Hindlimb muscle (tissue), 1 donor: ENCODE measurements around the gene KRT10. TPM values are rescaled to one million over a fixed set of nuclear protein-coding genes. Genes with fewer than 3 reads are reported as not detected.
"Not testable (repeated sequence)": the region's sequence is repeated elsewhere in the genome, so short reads cannot be mapped to it uniquely, and the experiment has no call there.

Experiments
- DNase-seq: peaks from one replicate; pipeline ENCODE4 v3.0.0-alpha.2; 2013
- polyA plus RNA-seq: library from polyadenylated mRNA; unstranded; fragments of 120-200 nt; gene quantifications from one replicate; pipeline ENCODE4 v1.2.1, GENCODE V29; 2013; ENCODE audit not compliant: insufficient read length

KRT10 gene
- 61.7 TPM for polyA plus RNA-seq

DNA sequence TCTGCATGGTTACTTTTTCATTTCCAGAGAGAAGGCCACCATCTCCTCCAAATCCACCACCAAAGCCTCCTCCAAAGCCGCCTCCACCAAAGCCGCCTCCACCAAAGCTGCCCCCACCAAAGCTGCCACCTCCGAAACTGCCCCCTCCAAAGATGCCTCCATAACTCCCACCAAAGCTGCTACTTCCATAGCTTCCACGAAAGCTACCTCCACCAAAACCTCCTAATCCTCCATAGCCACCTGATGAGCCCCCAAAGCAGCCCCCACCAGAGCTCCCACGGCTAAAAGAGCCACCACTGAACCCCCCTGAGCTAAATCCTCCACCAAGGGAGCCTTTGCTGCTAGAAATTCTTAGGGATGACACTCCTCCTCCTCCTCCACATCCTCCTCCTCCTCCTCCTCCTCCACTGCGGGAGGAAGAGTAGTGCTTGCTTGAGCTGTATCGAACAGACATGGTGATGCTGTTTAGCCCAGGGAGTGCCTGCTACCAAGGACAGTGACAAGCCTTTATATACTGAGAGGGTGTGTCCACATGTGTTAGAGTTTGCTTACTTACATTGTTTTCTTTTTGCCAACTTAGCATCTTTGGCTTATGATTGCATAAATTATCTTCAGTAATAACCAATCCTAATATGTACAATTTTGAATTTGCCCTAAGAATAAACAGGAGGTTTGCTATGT, at the start of gene KRT10:
TSS of gene KRT10 (minus strand) at position 483 of the 681 bp plus-strand sequence. CDS start at position 454, 29 bp downstream.
- no peak for DNase-seq

DNA sequence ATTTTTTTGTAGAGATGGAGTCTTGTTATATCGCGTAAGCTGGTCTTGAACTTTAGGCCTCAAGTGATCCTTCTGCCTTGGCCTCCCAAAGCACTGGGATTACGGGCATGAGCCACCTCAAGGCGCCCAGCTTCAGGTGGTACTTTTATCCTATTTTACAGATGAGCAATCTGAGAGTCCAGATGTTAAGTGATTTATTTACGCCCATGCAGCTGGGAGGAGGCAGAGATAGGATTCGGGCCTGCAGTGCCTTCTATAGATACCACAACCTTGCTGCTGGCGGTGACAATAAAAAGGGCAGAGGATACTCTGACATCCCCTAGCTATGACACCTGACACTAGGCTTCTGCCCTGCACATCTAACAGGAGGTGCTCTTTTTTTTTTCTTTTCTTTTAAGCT, 48.9 kb upstream of the KRT10 start:
- no peak for DNase-seq

DNA sequence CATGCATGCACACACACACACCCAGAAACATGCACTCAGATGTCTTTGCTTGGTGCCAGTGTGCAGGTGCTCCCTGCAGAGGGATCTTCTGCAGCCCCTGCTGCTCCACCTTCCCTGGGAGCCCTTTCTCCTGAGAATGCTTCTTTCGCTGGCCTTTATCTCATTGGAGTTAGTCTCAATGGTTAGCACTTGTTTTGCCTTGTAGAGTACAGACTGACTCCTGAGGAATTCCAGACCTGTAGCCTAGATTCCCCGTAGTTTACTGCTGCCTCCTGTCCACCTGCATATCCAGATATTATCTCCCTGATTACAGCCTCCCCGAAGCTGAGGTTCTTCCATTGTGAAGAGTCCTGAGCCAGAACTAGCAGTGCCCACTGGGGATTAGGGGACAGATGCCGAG, 47.7 kb upstream of the KRT10 start:
- DNase-seq: no peak

DNA sequence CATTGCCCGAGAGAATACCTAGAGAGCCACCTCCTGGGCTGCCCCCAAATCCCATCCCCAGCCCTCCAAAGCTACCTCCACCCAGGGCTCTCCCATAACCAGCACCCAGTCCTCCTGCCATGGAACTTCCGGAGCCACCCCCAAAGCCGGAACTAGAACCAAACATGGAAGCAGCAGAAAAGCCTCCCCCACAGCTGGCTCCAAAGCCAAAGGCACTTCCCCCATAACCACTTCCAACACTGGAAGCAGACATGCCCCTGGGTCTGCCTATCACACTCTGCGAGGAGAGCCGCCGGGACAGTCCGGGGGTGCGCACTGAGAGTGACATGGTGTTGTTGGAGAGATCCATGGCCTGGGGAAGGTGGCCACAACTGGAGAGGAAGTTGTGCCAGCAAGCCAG, 44.4 kb upstream of the KRT10 start, which contains the start of gene KRT12:
TSS of gene KRT12 (minus strand) at position 386 of the 400 bp plus-strand sequence. CDS start at position 349, 37 bp downstream.
- DNase-seq: no peak

DNA sequence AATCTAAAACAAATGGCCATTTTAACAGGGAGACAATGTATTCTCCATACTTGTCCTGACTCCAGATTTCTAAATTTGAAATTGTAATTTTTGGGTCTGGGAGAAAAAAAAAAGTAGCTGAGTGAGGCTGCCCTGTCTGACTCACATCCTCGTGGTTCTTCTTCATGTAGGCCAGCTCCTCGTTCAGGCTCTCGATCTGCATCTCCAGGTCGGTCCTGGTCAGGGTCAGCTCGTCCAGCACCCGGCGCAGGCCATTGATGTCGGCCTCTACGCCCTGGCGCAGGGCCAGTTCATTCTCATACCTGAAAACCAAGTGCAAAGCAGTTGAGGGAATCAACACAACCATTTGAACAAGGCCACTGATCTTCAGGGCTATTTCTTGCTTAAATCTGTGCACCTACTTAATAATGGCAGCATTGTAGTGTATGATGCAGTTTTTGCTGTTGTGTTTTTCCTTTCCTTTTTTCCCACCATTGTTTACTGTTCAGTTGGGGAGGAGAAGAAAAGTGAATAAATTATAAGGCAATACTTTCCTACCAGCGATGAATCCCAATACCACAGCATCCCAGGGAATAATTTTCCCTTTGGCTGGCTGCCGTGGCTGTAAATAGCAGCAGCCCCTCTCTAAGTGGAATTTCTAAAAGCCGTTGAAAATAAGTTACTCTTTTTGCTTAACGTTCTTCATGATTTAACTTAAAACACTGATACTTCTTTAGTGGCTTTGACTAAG, 42.4 kb upstream of the KRT10 start:
- no peak for DNase-seq

DNA sequence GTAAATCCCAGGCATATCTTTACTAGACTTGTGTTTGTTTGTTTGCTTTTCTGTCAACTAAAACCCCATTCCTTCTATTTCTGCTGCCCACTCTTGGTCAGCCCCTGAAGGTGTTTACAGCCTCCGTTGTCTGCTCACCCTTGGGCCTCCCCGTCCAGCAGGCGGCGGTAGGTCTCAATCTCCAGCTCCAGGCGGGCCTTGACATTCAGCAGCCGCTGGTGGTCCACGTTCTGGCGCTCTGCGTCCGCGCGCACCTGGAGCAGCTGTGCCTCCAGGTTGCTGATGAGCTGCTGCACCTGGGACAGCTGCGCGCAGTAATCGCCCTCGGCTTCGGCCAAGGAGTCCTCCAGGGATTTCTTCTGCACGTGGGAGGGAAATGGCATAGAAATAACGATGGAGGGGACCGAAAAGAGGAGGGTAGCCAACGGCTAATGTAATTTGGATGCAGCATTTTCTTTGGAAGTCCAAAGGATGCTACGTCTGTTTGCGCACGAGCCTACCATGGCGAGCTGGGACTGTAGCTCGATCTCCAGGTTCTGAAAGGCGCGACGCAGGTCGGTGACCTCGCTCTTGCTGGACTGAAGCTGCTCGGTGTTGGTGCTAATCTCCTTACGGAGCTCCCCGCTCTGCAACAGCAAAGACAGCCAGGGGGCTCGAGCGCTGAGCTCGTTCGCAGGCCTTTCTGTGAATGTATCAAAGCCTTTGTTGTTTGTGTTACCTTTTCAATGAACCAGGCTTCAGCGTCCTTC, 40.7 kb upstream of the KRT10 start:
- DNase-seq: no peak

DNA sequence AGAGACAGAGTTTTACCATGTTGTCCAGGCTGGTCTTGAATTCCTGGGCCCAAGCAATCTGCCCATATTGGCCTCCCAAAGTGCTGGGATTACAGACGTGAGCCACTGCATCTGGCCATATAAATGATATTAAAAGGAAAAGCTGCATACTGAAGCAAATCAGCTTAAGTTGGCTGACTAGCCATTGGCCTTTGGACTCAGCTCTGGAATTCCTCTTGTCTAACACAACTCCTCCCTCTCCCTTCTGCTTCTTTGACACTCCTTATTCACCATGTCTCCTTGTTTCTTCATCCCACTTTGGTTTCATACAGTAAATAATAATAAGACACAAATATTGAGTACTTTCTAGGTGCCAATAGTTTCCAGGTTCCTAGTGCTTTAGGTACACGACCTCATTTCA, 37.1 kb upstream of the KRT10 start:
- DNase-seq: no peak

DNA sequence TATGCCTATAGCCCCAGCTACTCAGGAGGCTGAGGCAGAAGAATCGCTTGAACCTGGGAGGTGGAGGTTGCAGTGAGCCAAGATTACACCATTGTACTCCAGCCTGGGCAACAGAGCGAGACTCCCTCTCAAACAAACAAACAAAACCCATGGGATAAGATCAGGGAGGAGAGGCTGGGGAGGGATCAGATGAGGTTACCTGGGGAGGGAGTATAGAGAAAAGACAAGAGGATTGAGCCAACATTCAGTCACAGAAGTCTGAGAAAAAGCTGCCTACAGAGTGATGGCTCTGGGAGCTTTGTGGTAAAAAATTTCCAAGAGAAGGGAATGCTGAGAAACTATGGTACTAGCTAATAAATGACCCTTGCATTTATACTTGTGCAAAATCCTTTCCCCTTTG, 36.3 kb upstream of the KRT10 start:
- DNase-seq: not testable (repeated sequence)

DNA sequence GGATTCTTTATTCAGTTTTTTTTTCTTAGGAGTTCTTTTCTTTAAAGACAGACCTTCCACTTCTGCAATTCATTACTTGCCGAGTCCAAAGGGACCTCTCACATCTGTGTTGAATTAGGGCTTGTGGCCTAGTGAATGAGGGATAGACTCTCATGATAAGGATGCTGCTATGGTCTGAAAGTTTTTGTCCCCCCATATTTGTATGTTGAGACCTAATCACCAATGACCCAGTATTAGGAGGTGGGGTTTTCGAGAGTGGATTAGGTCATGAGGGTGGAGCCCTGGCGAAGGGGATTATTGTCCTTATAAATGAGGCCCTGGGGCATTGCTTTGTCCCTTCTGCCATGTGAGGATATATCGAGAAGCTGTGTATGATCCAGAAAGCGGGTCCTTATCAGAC, 35.1 kb upstream of the KRT10 start:
- peak; percentile 43 for DNase-seq

DNA sequence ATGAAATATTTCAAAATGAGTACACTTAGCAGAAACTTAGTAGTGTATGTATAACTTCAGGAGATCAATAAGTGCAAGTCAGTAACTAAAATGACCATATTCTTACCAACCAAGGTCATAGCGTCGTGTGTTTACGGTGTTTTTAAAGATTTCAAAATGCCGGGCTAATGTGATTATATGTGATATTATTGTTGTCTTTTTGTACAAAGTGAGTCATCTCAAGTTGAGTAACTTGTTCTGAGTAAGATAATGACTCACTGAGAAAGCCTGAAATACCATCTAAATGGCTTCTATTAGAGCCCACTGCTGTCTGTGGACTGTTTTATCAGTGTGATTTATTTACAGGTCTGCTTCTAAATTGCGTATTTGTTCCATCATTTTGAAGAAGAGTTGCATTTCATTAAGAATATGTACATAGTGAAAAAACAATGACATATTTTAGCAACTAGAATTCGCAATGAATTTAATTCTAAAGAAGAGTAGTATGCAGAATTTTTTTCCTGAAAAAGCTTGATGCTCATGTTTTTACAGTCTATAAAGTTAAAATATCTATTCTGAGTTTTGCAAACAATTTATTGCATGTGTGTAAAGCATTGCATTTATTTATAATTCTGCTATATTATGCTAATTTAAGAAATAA, 31.9 kb upstream of the KRT10 start:
- no peak for DNase-seq

DNA sequence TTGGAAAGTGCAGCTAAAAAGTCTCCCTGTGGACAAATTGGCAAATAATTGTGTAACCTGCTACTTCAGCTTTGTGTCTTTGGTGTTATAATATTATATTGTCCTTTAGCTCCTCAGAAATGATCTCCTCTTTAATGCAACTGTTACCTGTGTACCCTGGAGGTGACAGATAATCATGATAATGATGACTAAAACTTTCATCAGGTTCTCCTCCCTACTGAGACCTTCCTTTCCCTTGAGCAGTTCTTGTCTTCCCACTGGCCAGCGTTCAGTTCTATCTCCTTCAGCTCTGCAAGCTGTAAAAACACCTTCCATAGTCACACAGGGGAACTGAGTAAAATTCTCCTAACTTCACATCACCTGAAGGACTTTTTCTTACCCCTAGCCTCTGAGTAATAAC, 29.9 kb upstream of the KRT10 start:
- DNase-seq: no peak

DNA sequence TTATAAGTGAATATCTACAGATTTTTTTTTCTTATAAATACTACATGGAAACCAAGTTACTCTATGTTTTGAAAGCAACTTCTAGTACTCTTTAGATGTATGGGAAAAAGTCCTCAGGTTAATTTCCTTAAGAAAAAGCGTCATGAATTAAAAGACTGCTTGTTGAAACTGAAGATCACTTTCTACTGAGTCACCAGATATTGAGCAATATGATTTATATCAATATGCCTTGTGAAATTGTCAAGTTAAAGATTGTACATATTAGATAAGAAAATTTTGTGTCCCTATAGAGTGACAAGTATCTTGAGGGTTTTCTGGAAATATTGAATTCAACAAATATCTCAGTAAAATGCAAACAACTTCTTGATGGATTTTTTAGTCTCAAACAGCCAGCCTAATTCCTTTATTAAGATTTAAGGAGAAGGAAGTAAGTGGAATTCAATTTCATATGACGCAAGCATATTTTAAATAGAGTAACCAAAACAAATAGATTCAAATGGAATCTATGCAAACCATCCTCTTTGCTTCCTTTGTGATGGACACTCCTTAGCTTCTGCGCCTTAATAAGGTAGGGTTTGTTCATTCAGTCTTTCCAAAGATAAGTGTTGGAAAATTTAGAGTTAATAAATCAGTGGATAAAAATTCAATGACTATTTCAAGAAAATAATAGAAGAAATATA, 28.0 kb upstream of the KRT10 start:
- DNase-seq: no peak

DNA sequence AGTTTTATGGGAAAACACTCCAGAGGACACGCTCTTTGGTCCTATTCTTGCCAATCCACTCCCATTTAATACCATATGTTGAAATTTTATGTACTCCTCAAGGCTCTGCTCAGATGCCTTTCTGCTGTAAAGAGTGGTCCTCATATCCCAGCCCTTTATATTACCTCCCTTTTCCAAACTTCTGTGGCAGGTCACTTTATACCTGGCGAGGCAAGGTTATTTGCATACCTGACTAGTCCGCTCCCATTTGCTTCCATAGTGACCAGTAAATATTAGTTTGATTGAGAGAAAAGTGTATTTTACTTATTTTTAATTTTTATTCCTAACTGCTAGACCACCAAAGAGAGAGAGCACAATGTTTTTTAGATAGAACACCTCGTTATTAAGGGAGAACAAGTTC, 27.3 kb upstream of the KRT10 start:
- DNase-seq: no peak

DNA sequence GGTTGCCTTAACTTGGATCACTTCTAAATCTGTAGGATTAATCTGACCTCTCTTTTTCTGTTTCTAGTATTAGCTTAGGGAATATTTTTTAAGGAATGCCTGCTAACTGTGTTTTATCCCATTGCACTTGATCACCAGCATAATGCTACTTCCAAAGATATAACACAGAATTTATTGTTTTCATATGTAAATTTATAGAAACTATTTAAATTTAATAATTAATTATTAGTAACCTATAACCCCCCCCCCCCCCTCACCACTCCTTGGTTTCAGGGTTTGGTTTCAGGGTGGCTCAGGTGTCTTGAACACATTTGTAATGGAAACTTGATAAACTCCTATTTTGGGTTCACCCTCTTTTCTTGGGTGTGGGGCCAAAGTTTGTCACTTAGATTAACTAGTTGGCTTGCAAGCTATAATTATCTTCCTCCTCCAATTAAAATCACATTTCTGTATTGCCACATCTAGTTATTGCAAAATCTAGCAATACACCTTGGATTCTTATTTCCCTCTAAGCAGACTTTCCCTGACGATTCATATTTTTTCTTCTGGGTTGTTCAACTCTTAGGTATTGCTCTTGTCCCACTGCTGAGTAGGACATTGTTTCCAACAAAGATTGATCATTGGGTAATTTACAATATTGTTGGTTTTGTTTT, 26.3 kb upstream of the KRT10 start:
- DNase-seq: no peak

DNA sequence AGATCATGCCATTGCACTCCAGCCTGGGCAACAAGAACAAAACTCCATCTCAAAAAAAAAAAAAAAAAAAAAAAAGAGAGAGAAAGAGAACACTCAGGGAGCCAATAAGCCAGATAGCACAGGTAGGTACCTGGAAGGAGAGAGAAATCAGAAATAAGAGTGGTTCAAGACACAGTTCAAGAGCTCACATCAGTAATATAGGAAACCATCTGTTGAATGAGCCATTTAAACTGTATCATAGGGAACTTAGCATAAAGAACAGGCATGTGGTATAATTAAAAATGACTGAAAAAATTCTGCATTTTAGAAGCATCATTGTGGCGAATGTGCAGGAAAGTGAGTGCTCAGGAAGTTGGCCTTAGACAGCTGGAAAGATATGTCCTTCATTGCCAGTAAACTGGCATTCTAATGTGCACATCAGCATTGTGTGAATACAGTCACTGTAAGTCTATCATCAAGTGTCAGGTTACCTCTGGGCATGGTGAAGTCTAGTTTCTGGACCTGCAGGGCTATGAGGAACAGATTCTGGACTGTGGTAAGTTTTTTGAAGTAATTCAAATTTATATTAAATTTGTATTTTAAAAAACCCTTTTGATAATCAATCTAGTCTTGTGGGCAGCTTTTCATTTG, 24.2 kb upstream of the KRT10 start:
- no peak for DNase-seq

DNA sequence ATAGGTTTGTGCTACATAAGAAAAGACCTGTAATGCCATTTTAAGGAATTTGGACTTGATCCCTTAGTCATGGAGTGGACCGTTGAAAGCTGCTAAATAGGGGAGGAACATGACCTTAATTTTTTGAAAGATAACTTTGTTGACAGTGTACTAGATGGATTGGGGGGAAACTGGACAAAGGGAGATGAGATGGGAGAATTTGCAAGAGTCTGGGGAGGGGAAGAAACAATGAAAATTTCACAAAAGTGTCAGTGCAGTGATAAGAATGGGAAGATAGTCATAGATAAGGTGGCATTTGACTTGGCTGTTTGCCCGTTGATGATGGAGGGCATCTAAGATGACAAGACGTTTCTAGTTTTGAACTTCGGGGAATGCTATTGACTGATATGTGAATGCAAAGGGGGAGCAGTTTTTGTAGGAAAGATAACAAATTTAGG, 22.3 kb upstream of the KRT10 start:
- no peak for DNase-seq

DNA sequence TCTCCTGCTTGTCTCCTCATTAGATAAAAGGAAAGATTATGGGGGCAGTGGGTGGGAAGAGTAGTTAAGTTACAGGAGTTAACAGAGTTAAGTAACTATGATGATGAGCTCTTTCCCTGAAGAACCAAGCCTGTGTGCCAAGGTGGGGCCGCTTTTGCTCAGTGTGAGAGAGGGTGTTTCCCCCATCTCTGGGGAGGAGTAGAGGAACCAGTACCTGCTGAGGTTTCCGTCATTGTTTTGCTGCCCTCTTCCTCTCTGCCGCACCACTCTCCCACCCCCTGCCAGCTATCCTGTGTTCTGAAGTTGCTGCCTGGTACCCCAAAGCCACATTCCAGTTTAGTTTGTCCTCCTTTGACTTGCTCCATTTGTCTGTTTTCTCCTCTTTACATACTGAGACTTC, 20.8 kb upstream of the KRT10 start:
- no peak for DNase-seq

DNA sequence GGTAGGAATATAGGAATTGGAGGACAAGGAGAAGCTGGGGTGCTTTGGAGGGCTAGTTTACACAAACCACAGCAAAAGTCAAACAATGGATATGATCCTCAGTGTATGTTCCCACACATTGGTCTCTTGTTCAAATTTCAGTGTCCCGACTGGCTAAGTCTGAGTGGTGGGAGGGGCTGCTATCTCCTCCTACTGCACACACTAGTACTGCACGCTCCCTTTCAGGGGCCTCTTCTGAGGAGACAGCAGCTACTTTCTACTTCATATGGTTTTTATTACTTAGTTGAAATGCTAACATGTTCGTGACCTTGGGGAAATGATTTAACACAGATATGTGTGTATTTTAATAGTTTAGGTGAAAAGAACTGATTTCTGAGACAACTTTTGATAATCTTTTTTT, 18.8 kb upstream of the KRT10 start:
- no peak for DNase-seq

DNA sequence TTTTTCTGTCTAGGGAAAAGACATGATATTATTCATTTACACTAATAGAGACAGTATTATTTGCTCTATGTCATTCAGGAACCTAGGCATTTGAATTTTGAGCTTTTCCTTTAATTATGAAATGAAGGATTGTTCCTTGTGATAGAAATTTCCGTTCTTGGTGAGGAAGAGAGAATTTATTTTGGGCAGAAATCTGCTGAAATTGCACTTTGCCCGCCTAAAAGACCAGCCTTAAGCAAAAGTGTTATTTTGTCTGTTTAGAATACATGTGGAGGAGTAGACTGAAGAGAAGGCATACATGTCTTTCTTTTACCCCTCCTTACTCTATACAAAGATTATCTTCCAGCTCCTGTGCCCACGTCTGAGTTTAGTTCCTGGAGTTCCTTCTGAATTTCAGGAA, 16.8 kb upstream of the KRT10 start:
- DNase-seq: no peak

DNA sequence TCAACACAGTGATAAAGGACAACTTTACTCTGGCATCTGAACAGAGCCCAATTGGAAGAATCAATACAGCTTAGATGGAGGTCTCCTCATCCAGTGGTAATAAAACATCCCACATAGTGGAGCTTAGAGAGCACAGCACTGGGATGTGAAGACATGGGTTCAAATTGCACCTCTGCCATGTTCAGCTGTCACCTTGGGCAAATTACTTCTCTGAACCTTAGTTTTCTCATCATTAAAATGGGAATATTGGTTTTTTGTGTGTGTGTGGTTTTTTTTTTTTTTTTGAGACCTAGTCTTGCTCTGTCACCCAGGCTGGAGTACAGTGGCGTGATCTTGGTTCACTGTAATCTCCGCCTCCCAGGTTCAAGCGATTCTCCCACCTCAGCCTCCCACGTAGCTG, 13.6 kb upstream of the KRT10 start:
- no peak for DNase-seq

DNA sequence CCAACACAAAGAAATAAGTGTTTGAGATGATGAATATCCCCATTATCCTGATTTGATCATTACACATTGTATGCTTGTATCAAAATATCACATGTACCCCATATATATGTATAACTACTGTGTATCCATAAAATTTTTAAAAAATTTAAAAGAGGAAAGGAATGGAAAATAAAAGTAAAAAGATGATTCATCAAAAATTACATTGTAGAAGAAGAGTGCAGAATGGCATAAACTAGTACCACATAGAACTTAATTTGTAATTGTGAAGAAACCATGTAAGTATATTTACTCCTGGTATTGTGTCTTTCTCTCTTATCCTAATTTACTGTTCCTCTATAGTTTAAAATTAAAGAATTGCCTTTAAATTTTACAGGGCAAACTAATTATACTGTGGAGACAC, 11.5 kb upstream of the KRT10 start:
- no peak for DNase-seq
